Ishikawa (cell line): Measurements from ENCODE around the gene IREB2.

Experiments used
- FOXM1 ChIP-seq: IDR thresholded peaks from 2 replicates; pipeline ENCODE4 v1.6.1; 2012; ENCODE audit warnings: low read depth, borderline replicate concordance
- TF ChIP-seq, protein P1 (sequence below): IDR thresholded peaks from 2 replicates; pipeline ENCODE4 v1.6.1; 2012

DNA sequence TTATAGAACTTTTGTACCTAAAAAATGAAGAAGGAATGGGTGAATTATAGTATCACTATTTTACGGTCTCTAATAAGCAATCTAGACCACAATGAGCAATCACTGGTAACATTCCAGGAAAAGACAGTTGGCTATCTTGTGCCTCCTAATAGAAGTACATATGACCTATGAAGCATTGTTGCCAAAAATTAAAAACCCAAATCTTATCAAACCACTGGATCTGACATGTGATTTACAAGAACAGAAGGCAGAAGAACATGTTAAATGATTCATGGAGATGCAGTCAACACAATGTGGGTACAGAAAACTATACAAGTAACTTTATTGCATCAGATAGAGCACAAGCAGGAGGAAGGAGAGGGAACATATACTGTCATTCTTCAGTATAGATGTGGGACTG, 54.9 kb downstream of the IREB2 start:
- TF ChIP-seq, protein P1, sequence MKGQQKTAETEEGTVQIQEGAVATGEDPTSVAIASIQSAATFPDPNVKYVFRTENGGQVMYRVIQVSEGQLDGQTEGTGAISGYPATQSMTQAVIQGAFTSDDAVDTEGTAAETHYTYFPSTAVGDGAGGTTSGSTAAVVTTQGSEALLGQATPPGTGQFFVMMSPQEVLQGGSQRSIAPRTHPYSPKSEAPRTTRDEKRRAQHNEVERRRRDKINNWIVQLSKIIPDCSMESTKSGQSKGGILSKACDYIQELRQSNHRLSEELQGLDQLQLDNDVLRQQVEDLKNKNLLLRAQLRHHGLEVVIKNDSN, result no peak
- TF ChIP-seq FOXM1, result no peak
